ENCODE data around the gene WNK3. TPM values are rescaled to one million over a fixed set of nuclear protein-coding genes. Genes with fewer than 3 reads are reported as not detected.

Gene WNK3
- polyA plus RNA-seq, 1 donor (not counting 4 experiments of a cell fraction or from before 2014, with no cell fraction given): 0.26 TPM

GRCh38 chrX:54320067-54320466, 37.8 kb downstream of the WNK3 start:
- Histone ChIP-seq H2AFZ (ENCODE audit: control insufficient read depth, low read length) (no peak overlapping the region), H3K4me3 (ENCODE audit: control insufficient read depth in 2 of 3, extremely low read depth in 1 of 3, insufficient read depth in 2 of 3, low read depth in 1 of 3, low read length in 3 of 3) (no peak overlapping the region), H4K20me1 (ENCODE audit: control insufficient read depth, extremely low read depth, insufficient read depth, low read length) (no peaks in the 10 kb centered on the region), H3K4me1 (ENCODE audit: control insufficient read depth, extremely low read depth, insufficient read depth, low read length) (no peaks in the 10 kb centered on the region), H3K27ac (ENCODE audit: control insufficient read depth, insufficient read depth, low read length) (no peak overlapping the region), H3K9me1 (ENCODE audit: control insufficient read depth, extremely low read depth, insufficient read depth, low read length) (no peaks in the 10 kb centered on the region), H3K79me2 (ENCODE audit: control insufficient read depth, insufficient read depth, low read length) (no peaks in the 10 kb centered on the region), H3K4me2 (ENCODE audit: control insufficient read depth, extremely low read depth, insufficient read depth, low read depth, low read length) (no peak overlapping the region), H3K36me3 (ENCODE audit: control insufficient read depth in 2 of 2, extremely low read depth in 1 of 2, insufficient read depth in 2 of 2, low read length in 2 of 2) (no peaks in the 10 kb centered on the region), H3K9ac (ENCODE audit: control insufficient read depth, extremely low read depth, insufficient read depth, low read length) (no peak overlapping the region), H3K27me3 (ENCODE audit: control insufficient read depth, extremely low read depth, insufficient read depth, low read length) (no peaks in the 10 kb centered on the region), H3K9me3 (ENCODE audit: control insufficient read depth, low read depth, low read length) (no peaks in the 10 kb centered on the region)
- TF ChIP-seq EZH2 (IDR thresholded peaks at IDR 0.05; ENCODE audit: low read length) (no peak), CTCF (optimal IDR thresholded peaks at IDR 0.05 in 1 of 3, IDR thresholded peaks at IDR 0.05 in 1 of 3, conservative IDR thresholded peaks at IDR 0.05 in 1 of 3; ENCODE audit: extremely low read depth in 1 of 3, insufficient read depth in 2 of 3, low read length in 3 of 3) (no peak)
- dilution Hi-C loops (cut with MboI; ENCODE audit: extremely low pct_ligation_motif_present, low sequenced_read_pairs): no loop called here
- DNase-seq (ENCODE audit: low read depth, low spot score) (no peak), FAIRE-seq (no peak)

DNA sequence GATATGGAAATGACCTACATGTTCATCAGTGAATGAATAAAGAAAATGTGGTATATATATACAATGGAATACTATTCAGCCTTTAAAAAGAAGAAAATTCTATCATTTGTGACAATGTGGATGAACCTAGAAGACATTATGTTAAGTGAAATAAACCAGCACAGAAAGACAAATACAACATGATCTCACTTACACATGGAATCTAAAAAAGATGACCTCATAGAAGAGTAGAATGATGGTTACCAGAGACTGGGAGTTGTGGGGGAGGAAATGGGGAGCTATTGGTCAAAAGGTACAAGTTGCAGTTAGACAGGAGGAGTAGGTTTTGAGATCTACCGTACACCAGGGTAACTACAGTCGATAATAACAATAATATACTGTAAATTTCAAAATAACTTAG, 51.5 kb downstream of the WNK3 start:
- H3K4me2 ChIP-seq (ENCODE audit: control insufficient read depth, extremely low read depth, insufficient read depth, low read depth, low read length): no peak overlapping the region
- dilution Hi-C loops (cut with MboI; ENCODE audit: extremely low pct_ligation_motif_present, low sequenced_read_pairs): no loop called here
- no peak for DNase-seq (ENCODE audit: low read depth, low spot score)
- H3K27me3 ChIP-seq (ENCODE audit: control insufficient read depth, extremely low read depth, insufficient read depth, low read length): no peaks in the 10 kb centered on the region
- no peak overlapping the region for H3K9ac ChIP-seq (ENCODE audit: control insufficient read depth, extremely low read depth, insufficient read depth, low read length)
- H2AFZ ChIP-seq (ENCODE audit: control insufficient read depth, low read length): no peak overlapping the region
- no peaks in the 10 kb centered on the region for H4K20me1 ChIP-seq (ENCODE audit: control insufficient read depth, extremely low read depth, insufficient read depth, low read length)
- H3K36me3 ChIP-seq (ENCODE audit: control insufficient read depth in 2 of 2, extremely low read depth in 1 of 2, insufficient read depth in 2 of 2, low read length in 2 of 2): no peaks in the 10 kb centered on the region
- no peaks in the 10 kb centered on the region for H3K4me1 ChIP-seq (ENCODE audit: control insufficient read depth, extremely low read depth, insufficient read depth, low read length)
- H3K79me2 ChIP-seq (ENCODE audit: control insufficient read depth, insufficient read depth, low read length): no peaks in the 10 kb centered on the region
- H3K9me3 ChIP-seq (ENCODE audit: control insufficient read depth, low read depth, low read length): no peaks in the 10 kb centered on the region
- no peaks in the 10 kb centered on the region for H3K9me1 ChIP-seq (ENCODE audit: control insufficient read depth, extremely low read depth, insufficient read depth, low read length)
- FAIRE-seq: no peak
- H3K27ac ChIP-seq (ENCODE audit: control insufficient read depth, insufficient read depth, low read length): no peak overlapping the region
- no peak overlapping the region for H3K4me3 ChIP-seq (ENCODE audit: control insufficient read depth in 2 of 3, extremely low read depth in 1 of 3, insufficient read depth in 2 of 3, low read depth in 1 of 3, low read length in 3 of 3)
- no peak for TF ChIP-seq EZH2 (IDR thresholded peaks at IDR 0.05; ENCODE audit: low read length)
- TF ChIP-seq CTCF (optimal IDR thresholded peaks at IDR 0.05 in 1 of 3, IDR thresholded peaks at IDR 0.05 in 1 of 3, conservative IDR thresholded peaks at IDR 0.05 in 1 of 3; ENCODE audit: extremely low read depth in 1 of 3, insufficient read depth in 2 of 3, low read length in 3 of 3): no peak
